ENCODE measurements around the gene FFAR3.

DNA sequence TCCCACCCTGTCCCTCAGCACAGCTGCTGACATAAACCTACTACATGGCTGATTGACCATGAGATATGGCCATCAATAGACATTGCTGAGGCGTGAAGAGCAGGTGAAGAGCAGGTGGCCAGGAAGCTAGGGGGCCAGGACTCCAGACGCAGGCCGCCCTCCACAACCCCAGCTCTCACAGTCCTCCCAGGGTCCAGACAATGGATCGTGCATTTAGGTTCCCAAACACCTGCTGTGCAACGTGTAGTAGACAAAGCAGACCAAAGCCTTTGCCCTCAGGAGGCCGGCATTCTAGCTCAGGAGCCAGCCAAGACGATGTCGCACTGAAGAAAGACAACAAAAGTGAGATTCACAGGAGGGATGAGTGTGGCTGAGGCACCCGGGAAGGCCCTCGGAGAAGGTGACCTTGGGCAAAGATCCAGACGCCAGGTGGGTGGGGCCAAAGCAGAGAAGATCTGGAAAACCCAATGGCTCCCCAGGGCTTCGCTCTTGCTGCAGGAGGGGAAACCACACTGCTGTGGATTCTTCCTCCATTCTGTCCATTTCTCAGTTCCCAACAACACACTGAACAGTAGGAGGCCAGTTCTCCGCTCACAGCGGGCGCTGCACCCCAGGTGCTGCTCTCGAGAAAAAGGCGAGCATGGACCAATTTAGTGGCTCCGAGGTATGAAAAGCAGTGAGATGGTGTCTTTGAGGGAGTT is 9.2 kb upstream of the FFAR3 start:
- no peak for TF ChIP-seq EZH2 (IDR thresholded peaks at IDR 0.05; ENCODE audit: low read length, unreplicated experiment)
- TF ChIP-seq, protein P1, sequence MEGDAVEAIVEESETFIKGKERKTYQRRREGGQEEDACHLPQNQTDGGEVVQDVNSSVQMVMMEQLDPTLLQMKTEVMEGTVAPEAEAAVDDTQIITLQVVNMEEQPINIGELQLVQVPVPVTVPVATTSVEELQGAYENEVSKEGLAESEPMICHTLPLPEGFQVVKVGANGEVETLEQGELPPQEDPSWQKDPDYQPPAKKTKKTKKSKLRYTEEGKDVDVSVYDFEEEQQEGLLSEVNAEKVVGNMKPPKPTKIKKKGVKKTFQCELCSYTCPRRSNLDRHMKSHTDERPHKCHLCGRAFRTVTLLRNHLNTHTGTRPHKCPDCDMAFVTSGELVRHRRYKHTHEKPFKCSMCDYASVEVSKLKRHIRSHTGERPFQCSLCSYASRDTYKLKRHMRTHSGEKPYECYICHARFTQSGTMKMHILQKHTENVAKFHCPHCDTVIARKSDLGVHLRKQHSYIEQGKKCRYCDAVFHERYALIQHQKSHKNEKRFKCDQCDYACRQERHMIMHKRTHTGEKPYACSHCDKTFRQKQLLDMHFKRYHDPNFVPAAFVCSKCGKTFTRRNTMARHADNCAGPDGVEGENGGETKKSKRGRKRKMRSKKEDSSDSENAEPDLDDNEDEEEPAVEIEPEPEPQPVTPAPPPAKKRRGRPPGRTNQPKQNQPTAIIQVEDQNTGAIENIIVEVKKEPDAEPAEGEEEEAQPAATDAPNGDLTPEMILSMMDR (conservative IDR thresholded peaks at IDR 0.05; ENCODE audit: low read depth, low read length) = no peak
